Stimulated activated CD4-positive, alpha-beta T cell treated with anti-CD3 and anti-CD28 coated beads, Interleukin-15, amount 100 ng/mL, for 48 hours (primary cell): ENCODE data around the gene WSB2.

ENCODE experiments used
- DNase-seq, 2 donors: peaks; one replicate each; pipeline ENCODE4 v3.0.0-alpha.2; 2020; ENCODE audit warnings: low read depth in 2 of 2

WSB2 gene

GRCh38 chr12:118061873-118062843 lies 1.2 kb upstream of the WSB2 start:
- no peak for DNase-seq

- DNase-seq = no peak
Observed at GRCh38 chr12:118060301-118061010, 523 bp downstream of the WSB2 start.

GRCh38 chr12:118059341-118060191 lies 1.4 kb downstream of the WSB2 start:
- DNase-seq = no peak

GRCh38 chr12:118058881-118059280 lies 2.1 kb downstream of the WSB2 start:
- no peak for DNase-seq

- DNase-seq = no peak
Observed at GRCh38 chr12:118058227-118058626, 2.8 kb downstream of the WSB2 start.

DNA sequence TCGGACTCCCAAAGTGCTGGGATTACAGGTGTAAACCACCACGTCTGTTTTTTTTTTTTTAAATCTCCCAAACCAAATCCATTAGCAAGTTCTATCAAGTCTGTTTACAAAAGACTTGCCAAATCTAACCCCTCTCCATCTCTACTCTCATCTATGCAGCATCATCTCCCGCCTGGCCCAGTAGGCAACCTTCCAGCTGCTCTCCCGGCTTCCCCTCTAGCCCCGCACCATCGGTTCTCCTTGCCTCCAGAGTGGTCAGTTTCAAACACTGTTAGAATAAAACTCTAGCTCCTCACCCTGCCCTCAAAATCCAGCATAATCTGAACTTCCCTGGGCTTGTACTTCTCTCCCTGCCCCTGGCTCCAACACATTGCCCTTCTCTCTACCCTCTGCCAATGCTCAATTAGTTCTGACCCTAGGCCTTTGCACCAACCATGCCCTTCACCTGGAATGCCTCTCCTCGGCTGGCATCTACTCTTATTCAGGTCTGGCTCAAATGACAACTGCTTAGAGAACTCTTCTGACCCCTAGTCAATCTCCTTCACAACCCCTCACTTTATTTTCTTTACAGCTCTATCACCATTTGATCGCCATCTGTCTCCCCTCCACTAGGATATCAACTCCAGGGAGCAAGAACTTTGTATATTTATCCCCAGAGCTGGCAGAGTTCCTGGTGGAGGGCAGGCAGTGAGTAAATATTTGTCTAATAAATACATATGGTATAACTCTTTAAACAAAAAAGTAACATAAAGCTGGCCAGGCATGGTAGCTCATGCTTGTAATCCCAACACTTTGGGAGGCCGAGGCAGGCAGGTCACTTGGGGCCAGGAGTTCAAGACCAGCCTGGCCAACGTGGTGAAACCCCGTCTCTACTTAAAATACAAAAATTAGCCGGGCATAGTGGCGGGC lies 4.9 kb downstream of the WSB2 start:
- no peak for DNase-seq

DNA sequence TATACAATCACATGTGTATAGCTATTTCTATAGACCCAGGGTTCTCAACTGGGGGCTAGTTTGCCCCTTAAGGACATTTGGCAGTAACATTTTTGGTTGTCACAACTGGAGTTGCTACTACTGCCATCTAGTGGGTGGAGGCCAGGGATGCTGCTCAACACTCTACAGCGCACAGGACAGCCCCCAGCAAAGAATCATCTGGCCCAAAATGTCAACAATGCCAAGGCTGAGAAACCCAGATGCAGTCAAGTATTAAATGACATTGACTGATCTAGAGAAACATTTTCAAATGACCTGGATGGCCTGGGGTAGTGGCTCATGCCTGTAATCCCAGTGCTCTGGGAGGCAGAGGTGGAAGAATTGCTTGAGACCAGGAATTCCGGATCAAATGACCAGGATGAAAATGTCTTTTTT lies 5.8 kb downstream of the WSB2 start:
- peak in 1 of 2 donors; percentile 69 for DNase-seq

DNA sequence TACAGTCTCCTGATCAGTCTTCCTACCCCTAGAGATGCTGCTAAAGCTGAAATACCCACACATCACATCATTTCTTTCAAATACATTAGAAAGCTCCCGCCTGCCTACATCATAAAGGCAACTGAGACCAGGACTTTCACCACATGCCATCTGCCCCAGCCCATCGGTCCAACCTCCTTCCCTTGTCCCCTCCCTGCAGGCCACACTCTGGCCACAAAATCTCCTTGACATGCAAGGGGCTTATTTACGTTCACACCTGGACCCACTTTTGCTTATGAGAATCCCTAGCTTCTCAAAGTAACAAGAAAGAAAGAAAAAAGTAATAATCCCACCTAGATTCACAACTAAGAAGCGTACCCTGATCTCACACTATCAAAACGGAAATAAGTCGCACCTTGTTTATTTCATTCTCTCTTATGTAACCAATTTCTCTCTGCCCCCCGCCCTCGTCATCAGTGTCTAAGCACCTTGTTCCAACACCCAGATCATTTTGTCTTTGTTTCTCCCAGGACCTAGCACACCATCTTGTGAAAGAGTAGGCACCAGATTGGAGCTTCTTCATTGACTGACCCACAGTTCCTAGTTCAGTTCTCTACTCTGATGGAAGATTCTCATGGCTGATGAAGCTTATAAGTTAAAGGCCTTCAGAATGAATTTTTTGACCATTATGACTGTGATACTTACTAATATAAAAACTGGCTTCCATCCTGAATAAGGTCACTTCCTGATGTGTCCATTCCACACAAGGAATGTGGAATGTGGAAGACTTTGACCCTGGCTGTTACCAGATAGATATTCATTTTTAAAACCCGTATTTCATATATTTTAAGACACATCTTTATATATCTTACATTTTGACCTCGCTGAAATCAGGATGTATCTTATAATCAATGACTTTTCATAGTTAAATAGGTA lies 7.7 kb downstream of the WSB2 start:
- DNase-seq = no peak

DNA sequence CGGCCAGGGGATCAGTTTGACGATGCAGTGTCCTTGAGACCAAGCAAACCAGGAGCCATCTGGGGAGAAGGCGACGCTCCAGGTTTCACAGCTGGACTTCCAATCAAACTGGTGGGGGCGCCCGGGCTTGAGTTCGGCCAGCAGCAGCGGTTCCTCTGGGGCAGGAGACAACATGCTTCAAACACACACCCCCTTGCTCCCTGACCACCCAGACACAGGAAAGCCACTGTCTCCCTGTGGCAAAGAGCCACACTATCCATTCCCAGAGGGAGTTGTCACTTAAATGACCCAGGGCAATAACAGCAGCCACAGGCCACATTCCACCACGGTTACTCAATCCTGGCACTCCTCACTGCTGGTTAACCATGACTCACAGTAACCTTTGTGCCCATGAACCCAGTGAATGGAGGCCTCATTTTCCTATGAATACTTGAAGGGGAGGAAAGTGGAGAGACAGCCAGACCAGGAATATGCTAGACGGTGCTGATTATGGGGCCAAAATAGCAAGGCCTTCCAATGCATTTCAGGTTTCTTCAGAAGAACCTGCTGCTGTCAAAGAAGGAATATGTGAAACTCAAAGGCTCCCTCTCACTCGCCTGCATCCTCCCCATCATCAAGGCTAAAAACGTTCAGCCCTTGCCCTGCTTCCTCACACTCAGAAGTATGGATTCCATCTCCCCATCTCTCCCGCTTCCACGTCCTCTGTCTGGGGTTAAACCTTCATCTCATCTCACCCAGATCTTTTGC lies 8.5 kb downstream of the WSB2 start:
- DNase-seq = no peak

GRCh38 chr12:118050972-118051910 lies 9.7 kb downstream of the WSB2 start:
- no peak for DNase-seq

- DNase-seq = no peak
Observed at GRCh38 chr12:118046430-118046829, 14.5 kb downstream of the WSB2 start.

DNA sequence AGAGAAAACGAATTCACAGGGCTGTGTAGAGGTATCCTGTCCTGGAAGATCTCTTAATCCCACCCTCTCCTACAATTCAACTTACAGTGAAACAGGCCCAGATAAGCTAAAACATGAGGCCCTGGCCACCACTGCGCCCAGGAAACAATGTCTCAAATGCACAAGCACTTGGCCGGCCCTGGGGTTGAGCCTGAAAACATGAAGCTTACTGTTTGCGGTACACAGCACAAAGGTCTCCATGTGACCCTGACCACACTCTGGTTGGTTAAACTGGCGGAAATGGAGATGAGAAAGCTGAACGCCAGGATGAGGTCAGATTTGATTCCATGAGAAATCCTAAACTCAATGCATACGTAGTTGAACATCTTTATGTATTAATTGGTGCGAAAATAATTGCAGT lies 16.4 kb downstream of the WSB2 start:
- DNase-seq = no peak

DNA sequence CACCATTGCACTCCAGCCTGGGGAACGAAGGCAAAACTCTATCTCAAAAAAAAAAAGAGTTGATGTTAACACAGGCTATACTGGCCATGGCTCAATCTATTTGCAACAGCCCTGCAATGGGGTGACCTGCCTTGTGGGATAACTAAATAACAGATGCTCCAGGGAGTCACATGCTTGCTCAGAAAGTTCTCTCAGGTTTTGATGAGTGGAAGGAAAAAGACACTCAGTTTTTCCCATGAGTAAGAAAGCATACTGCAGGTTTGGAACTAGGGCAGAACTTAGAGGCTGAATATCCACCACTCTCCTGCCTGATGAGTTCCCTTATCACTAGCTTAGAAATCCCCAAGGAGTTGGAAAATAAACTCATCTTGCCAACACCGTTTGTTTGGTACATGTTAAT lies 16.9 kb downstream of the WSB2 start:
- no peak for DNase-seq

- no peak for DNase-seq
Observed at GRCh38 chr12:118042091-118042490, 18.9 kb downstream of the WSB2 start.

GRCh38 chr12:118038137-118038536 lies 22.8 kb downstream of the WSB2 start:
- no peak for DNase-seq

DNA sequence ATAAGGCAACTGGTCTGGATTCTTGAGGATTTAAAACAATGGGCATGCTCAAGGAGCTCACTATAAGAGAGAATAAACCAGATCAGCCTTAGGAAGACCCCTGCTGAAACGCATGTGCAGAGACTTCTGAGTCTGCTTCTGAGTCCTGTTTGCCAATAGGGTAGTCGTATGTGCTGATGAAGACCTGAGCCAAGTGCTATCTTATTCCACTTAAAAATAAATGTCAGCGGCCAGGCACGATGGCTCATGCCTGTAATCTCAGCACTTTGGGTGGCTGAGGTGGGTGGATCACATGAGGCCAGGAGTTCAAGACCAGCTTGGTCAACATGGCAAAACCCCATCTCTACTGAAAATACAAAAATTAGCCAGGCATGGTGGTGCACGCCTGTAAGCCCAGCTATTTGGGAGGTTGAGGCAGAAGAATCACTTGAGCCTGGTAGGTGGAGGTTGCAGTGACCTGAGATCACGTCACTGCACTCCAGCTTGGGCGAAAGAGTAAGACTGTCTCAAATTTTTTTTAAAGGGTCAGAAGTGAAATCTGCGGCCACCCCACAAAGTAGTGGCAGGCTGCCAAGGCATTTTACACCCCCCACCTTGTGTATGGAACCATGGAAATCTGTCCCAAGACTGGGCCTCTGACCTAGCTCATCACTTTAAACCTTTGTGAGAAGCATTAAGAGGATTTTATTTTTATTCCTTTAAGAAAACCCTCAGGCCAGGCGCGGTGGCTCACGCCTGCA lies 24.1 kb downstream of the WSB2 start:
- no peak for DNase-seq
